Glutamatergic neuron (in vitro differentiated cells): ENCODE measurements around the gene NAA40. TPM values are rescaled to one million over a fixed set of nuclear protein-coding genes. Genes with fewer than 3 reads are reported as not detected.

Source experiments
- DNase-seq: peaks from one replicate; pipeline ENCODE4 v3.0.0; 2022
- H3K27ac Mint-ChIP-seq: one replicate; pipeline ENCODE4 v1.8.0; 2020; ENCODE audit warnings: mild to moderate bottlenecking, mixed read lengths, inconsistent platforms; ENCODE audit not compliant: unreplicated experiment
- H3K27me3 Mint-ChIP-seq: one replicate; pipeline ENCODE4 v1.8.0; 2020; ENCODE audit warnings: mild to moderate bottlenecking, moderate library complexity, mixed read lengths, inconsistent platforms; ENCODE audit not compliant: unreplicated experiment
- H3K36me3 Mint-ChIP-seq: one replicate; pipeline ENCODE4 v1.8.0; 2020; ENCODE audit warnings: mild to moderate bottlenecking, mixed read lengths, inconsistent platforms; ENCODE audit not compliant: unreplicated experiment
- H3K4me1 Mint-ChIP-seq: one replicate; pipeline ENCODE4 v1.8.0; 2020; ENCODE audit warnings: mild to moderate bottlenecking, low read depth, mixed read lengths, inconsistent platforms; ENCODE audit not compliant: unreplicated experiment
- H3K4me3 Mint-ChIP-seq: one replicate; pipeline ENCODE4 v1.8.0; 2020; ENCODE audit warnings: mild to moderate bottlenecking, mixed read lengths, inconsistent platforms; ENCODE audit not compliant: unreplicated experiment
- H3K9me3 Mint-ChIP-seq: one replicate; pipeline ENCODE4 v1.8.0; 2020; ENCODE audit warnings: mild to moderate bottlenecking, moderate library complexity, mixed read lengths, inconsistent platforms; ENCODE audit not compliant: unreplicated experiment
- CTCF ChIP-seq: fragments of 200-600 bp; sonication (generic); IDR thresholded peaks from one replicate; pipeline ENCODE4 v1.5.0; 2021; ENCODE audit not compliant: partially characterized antibody, unreplicated experiment
- total RNA-seq: library from RNA; stranded (reverse); fragmentation: NEBNext Ultra II Directional; extraction: Animal tissue kit (Norgen Biotek cat#: 25700); gene quantifications from one replicate; pipeline ENCODE4 v1.2.1, GENCODE V29; 2021; ENCODE audit not compliant: unreplicated experiment

NAA40 gene
- total RNA-seq, 1 donor from 2014 or later, result 68.0 TPM

- Mint-ChIP-seq H3K27me3 (peaks cover 4% of the 10 kb centered on the region), H3K4me1 (peaks cover 15% of the 10 kb centered on the region), H3K4me3 (peak within 1 kb of the TSS; percentile 92), H3K36me3 (no peaks in the 10 kb centered on the region), H3K27ac (peak within 1 kb of the TSS; percentile 97), H3K9me3 (peaks cover 9% of the 10 kb centered on the region)
- DNase-seq, result peak; percentile 92
- TF ChIP-seq CTCF, result no peak
These were observed 47.5 kb downstream of the NAA40 start, which contains the start of gene OTUB1 for GRCh38 chr11:63986156-63986931. OTUB1 (plus strand) TSS chr11:63986438; CDS start chr11:63986457, 19 bp downstream.

GRCh38 chr11:63986932-63987513, 48.2 kb downstream of the NAA40 start:
- Mint-ChIP-seq H3K4me3 (peak overlapping the region; percentile 89), H3K36me3 (no peaks in the 10 kb centered on the region), H3K27me3 (peaks cover 4% of the 10 kb centered on the region), H3K4me1 (peaks cover 12% of the 10 kb centered on the region), H3K9me3 (peaks cover 9% of the 10 kb centered on the region), H3K27ac (peak overlapping the region; percentile 82)
- DNase-seq, result no peak
- TF ChIP-seq CTCF, result no peak

- no peak for DNase-seq
- Mint-ChIP-seq H3K36me3 (no peaks in the 10 kb centered on the region), H3K27ac (no peak overlapping the region), H3K9me3 (peaks cover 6% of the 10 kb centered on the region), H3K4me1 (peaks cover 13% of the 10 kb centered on the region), H3K27me3 (peaks cover 6% of the 10 kb centered on the region), H3K4me3 (no peak overlapping the region)
- TF ChIP-seq CTCF, result no peak
These were observed 52.8 kb downstream of the NAA40 start for GRCh38 chr11:63991558-63991957.

- H3K4me3 Mint-ChIP-seq, result no peak overlapping the region
- H3K27me3 Mint-ChIP-seq, result peaks cover 7% of the 10 kb centered on the region
- H3K4me1 Mint-ChIP-seq, result peaks cover 9% of the 10 kb centered on the region
These were observed 54.3 kb downstream of the NAA40 start for GRCh38 chr11:63993100-63993499.

More at GRCh38 chr11:63993100-63993499, 54.3 kb downstream of the NAA40 start:
- H3K36me3 Mint-ChIP-seq, result no peaks in the 10 kb centered on the region
- H3K9me3 Mint-ChIP-seq, result peaks cover 5% of the 10 kb centered on the region
- no peak for DNase-seq
- no peak overlapping the region for H3K27ac Mint-ChIP-seq
- TF ChIP-seq CTCF, result no peak
